H9 (cell line): ENCODE results near the gene CPNE7. TPM values are rescaled to one million over a fixed set of nuclear protein-coding genes. Genes with fewer than 3 reads are reported as not detected.

Experiments
- DNase-seq: peaks from one replicate; pipeline ENCODE4 v3.0.0-alpha.2; 2017
- H2AFZ ChIP-seq: one replicate; pipeline ENCODE4 v1.6.1; 2013; ENCODE audit warnings: mild to moderate bottlenecking, low read length, control low read depth, moderate library complexity
- H2AK5ac ChIP-seq: 2 replicates; pipeline ENCODE4 v1.6.1; 2013; ENCODE audit warnings: low read length, control low read depth, mixed read lengths; ENCODE audit not compliant: insufficient read length
- H2BK120ac ChIP-seq: one replicate; pipeline ENCODE4 v1.6.1; 2013; ENCODE audit warnings: low read depth, mild to moderate bottlenecking, low read length, control low read depth, inconsistent platforms; ENCODE audit not compliant: poor library complexity, severe bottlenecking
- H2BK12ac ChIP-seq: 2 replicates; pipeline ENCODE4 v1.6.1; 2013; ENCODE audit warnings: low read length, control low read depth, mixed read lengths, low read depth; ENCODE audit not compliant: insufficient read length
- H2BK15ac ChIP-seq: 2 replicates; pipeline ENCODE4 v1.6.1; 2013; ENCODE audit warnings: low read depth, low read length, control low read depth
- H2BK20ac ChIP-seq: one replicate; pipeline ENCODE4 v1.6.1; 2013; ENCODE audit warnings: low read depth, mild to moderate bottlenecking, low read length, control low read depth, inconsistent platforms; ENCODE audit not compliant: poor library complexity, severe bottlenecking
- H2BK5ac ChIP-seq: 2 replicates; pipeline ENCODE4 v1.6.1; 2013; ENCODE audit warnings: low read length, control low read depth, mixed read lengths; ENCODE audit not compliant: insufficient read length
- H3K14ac ChIP-seq: 2 replicates; pipeline ENCODE4 v1.6.1; 2013; ENCODE audit warnings: low read length, control low read depth; ENCODE audit not compliant: insufficient read depth
- H3K18ac ChIP-seq: 2 replicates; pipeline ENCODE4 v1.6.1; 2013; ENCODE audit warnings: low read depth, mild to moderate bottlenecking, mixed read lengths, low read length, control low read depth; ENCODE audit not compliant: insufficient read length
- H3K23ac ChIP-seq: 2 replicates; pipeline ENCODE4 v1.6.1; 2013; ENCODE audit warnings: low read length, control low read depth, mixed read lengths, low read depth; ENCODE audit not compliant: insufficient read length
- H3K23me2 ChIP-seq: 2 replicates; pipeline ENCODE4 v1.6.1; 2013; ENCODE audit warnings: low read depth, mild to moderate bottlenecking, mixed read lengths, low read length, control low read depth; ENCODE audit not compliant: insufficient read length, poor library complexity, severe bottlenecking
- H3K27ac ChIP-seq: 2 replicates; pipeline ENCODE4 v1.5.1; 2013; ENCODE audit warnings: low read length, control low read depth, mixed read lengths, low read depth; ENCODE audit not compliant: insufficient read length
- H3K27me3 ChIP-seq: 2 replicates; pipeline ENCODE4 v1.6.1; 2013; ENCODE audit warnings: low read length, control low read depth, inconsistent platforms; ENCODE audit not compliant: insufficient read depth
- H3K4ac ChIP-seq: 2 replicates; pipeline ENCODE4 v1.6.1; 2013; ENCODE audit warnings: low read depth, mild to moderate bottlenecking, control low read depth, inconsistent platforms, low read length, moderate library complexity
- H3K4me1 ChIP-seq: 2 replicates; pipeline ENCODE4 v1.6.1; 2013; ENCODE audit warnings: low read length, control low read depth, inconsistent platforms; ENCODE audit not compliant: insufficient read depth
- H3K4me2 ChIP-seq: 2 replicates; pipeline ENCODE4 v1.6.1; 2013; ENCODE audit warnings: low read length, control low read depth, mixed read lengths; ENCODE audit not compliant: insufficient read length, insufficient read depth
- H3K56ac ChIP-seq: 2 replicates; pipeline ENCODE4 v1.6.1; 2013; ENCODE audit warnings: low read depth, mild to moderate bottlenecking, mixed read lengths, low read length, control low read depth; ENCODE audit not compliant: insufficient read length
- H3K79me1 ChIP-seq: 2 replicates; pipeline ENCODE4 v1.6.1; 2013; ENCODE audit warnings: low read depth, mild to moderate bottlenecking, moderate library complexity, low read length, control low read depth, inconsistent platforms; ENCODE audit not compliant: insufficient read depth, poor library complexity, severe bottlenecking
- H3K79me2 ChIP-seq: 2 replicates; pipeline ENCODE4 v1.6.1; 2013; ENCODE audit warnings: low read length, control low read depth, inconsistent platforms; ENCODE audit not compliant: insufficient read depth
- H3K9ac ChIP-seq: 2 replicates; pipeline ENCODE4 v1.6.1; 2013; ENCODE audit warnings: low read length, control low read depth, mixed read lengths; ENCODE audit not compliant: insufficient read length; ENCODE audit errors: extremely low read depth
- H3K9me3 ChIP-seq: one replicate; pipeline ENCODE4 v1.6.1; 2013; ENCODE audit warnings: low read depth, low read length, inconsistent platforms; ENCODE audit not compliant: control insufficient read depth
- H3T11ph ChIP-seq: one replicate; pipeline ENCODE4 v1.6.1; 2013; ENCODE audit warnings: mild to moderate bottlenecking, low read length, control low read depth, inconsistent platforms
- H4K20me1 ChIP-seq: one replicate; pipeline ENCODE4 v1.6.1; 2013; ENCODE audit not compliant: control insufficient read depth, insufficient read length, insufficient read depth
- H4K5ac ChIP-seq: 2 replicates; pipeline ENCODE4 v1.6.1; 2013; ENCODE audit warnings: low read depth, mild to moderate bottlenecking, mixed read lengths, low read length, control low read depth; ENCODE audit not compliant: insufficient read length
- H4K8ac ChIP-seq: replicated peaks from 2 replicates; pipeline ENCODE4 v1.6.1; 2013; ENCODE audit warnings: low read length, control low read depth, mixed read lengths, low read depth; ENCODE audit not compliant: insufficient read length
- H4K91ac ChIP-seq: 2 replicates; pipeline ENCODE4 v1.6.1; 2013; ENCODE audit warnings: low read depth, mild to moderate bottlenecking, moderate library complexity, mixed read lengths, low read length, control low read depth; ENCODE audit not compliant: insufficient read length
- H3K27ac Mint-ChIP-seq, 3 experiments: 2 replicates in 2 of 3; 3 replicates in 1 of 3; pipeline ENCODE4 v1.8.0; 2020 to 2021; ENCODE audit warnings: mixed read lengths in 3 of 3, mild to moderate bottlenecking in 1 of 3, moderate library complexity in 1 of 3
- H3K27me3 Mint-ChIP-seq: 2 replicates; pipeline ENCODE4 v1.8.0; 2021; ENCODE audit warnings: low read depth, mild to moderate bottlenecking, moderate library complexity, mixed read lengths
- H3K36me3 Mint-ChIP-seq, 3 experiments: 2 replicates in 2 of 3; 3 replicates in 1 of 3; pipeline ENCODE4 v1.8.0; 2020 to 2021; ENCODE audit warnings: low read depth in 3 of 3, mixed read lengths in 3 of 3; ENCODE audit not compliant: insufficient read depth in 1 of 3
- H3K4me1 Mint-ChIP-seq, 2 experiments: 2 replicates each; pipeline ENCODE4 v1.8.0; 2020; ENCODE audit warnings: mixed read lengths in 2 of 2
- H3K4me3 Mint-ChIP-seq, 2 experiments: 2 replicates in 1 of 2; 3 replicates in 1 of 2; pipeline ENCODE4 v1.8.0; 2020 to 2021; ENCODE audit warnings: mild to moderate bottlenecking in 2 of 2, mixed read lengths in 2 of 2, moderate library complexity in 1 of 2
- H3K9me3 Mint-ChIP-seq, 2 experiments: 2 replicates in 1 of 2; 3 replicates in 1 of 2; pipeline ENCODE4 v1.8.0; 2020; ENCODE audit warnings: mild to moderate bottlenecking in 2 of 2, mixed read lengths in 2 of 2, moderate library complexity in 1 of 2
- WGBS: extraction: QIAGEN DNeasy Blood & Tissue Kit; methylation state at CpG from one replicate; pipeline ENCODE4 v1.1.7; 2013; ENCODE audit warnings: missing lambda C conversion rate, low lambda C conversion rate, mixed read lengths; ENCODE audit not compliant: insufficient read length; ENCODE audit errors: extremely low coverage; 5-methylcytosine and 5-hydroxymethylcytosine counted together
- long read RNA-seq: library from polyadenylated mRNA; unstranded; transcript quantifications from one replicate; pipeline ENCODE4 v2.0.0, GENCODE V29; 2020
- total RNA-seq: library from RNA; stranded (reverse); gene quantifications from 2 replicates; pipeline ENCODE4 v1.2.1, GENCODE V29; 2021
- TF ChIP-seq, protein P1 (sequence below): fragments of 200-600 bp; sonication (generic); conservative IDR thresholded peaks from 3 replicates; pipeline ENCODE4 v1.8.0; 2021; ENCODE audit warnings: antibody characterized with exemption, mild to moderate bottlenecking

CPNE7 gene
- 22.5 and 23.4 TPM in 2 replicates for total RNA-seq
- long read RNA-seq, partial matches to known transcripts: 4 of 7 reads
- long read RNA-seq, other reads (novel, unspliced or antisense): 3 of 7 reads

DNA sequence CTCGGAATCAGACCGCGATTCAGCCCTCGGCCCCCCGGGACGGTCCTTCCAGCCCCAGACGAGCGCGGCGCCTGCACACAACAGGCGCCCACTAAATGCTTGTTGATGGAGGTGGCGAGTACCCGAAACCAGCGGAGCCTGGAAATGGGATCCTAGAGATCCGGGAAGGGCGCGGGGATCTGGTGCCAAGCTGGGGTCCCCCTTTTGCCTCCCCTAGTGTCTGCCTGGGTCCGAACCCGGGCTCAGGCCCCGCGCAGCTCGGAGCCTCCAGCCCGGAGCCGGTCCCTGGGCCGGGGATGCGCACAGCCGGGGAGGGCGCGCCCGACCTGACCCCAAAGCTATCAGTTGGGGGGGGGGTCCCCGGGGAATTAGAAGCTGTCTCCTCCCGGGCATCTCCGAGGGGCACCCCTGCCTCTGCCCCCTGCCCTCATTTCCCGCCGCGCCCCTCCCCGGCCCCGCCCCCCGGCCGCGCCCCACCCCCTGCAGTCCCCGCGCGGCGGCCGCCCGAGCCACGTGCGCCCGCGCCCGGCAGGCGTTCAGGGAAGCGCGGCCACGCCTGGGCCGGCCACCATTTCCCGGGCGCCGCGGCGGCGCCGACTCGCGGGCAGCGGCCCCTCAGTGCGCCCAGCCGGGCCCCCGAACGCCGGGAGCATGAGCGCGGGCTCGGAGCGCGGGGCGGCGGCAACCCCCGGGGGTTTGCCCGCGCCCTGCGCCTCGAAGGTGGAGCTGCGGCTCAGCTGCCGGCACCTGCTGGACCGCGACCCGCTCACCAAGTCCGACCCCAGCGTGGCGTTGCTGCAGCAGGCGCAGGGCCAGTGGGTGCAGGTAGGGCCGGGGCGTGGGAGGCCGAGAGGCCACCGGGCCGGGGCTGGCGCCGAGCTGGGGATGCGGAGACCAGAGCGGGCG is at the start of gene CPNE7:
TSS of gene CPNE7 (plus strand) at position 512 of the 906 bp plus-strand sequence. CDS start at position 652, 140 bp downstream.
- no peaks in the 10 kb centered on the region for H3K9me3 Mint-ChIP-seq
- Histone ChIP-seq H3K23ac (no peak within 1 kb of the TSS), H3K79me1 (no peaks in the 10 kb centered on the region), H3T11ph (no peak within 1 kb of the TSS), H3K27me3 (peaks cover 3% of the 10 kb centered on the region; the same call in 1 of the 2 replicates), H3K18ac (no peak within 1 kb of the TSS), H3K4ac (no peak within 1 kb of the TSS), H4K5ac (no peak within 1 kb of the TSS), H3K14ac (peak within 1 kb of the TSS; percentile 77; the same call in 1 of the 2 replicates), H3K79me2 (no peaks in the 10 kb centered on the region), H2AK5ac (no peak within 1 kb of the TSS), H3K23me2 (peaks cover 11% of the 10 kb centered on the region), H3K56ac (no peak within 1 kb of the TSS), H3K4me2 (peak within 1 kb of the TSS; percentile 54), H4K8ac (no peak within 1 kb of the TSS), H2BK15ac (no peak within 1 kb of the TSS), H2BK120ac (no peak within 1 kb of the TSS), H2BK12ac (no peak within 1 kb of the TSS), H2BK20ac (no peak within 1 kb of the TSS), H2AFZ (no peak within 1 kb of the TSS), H3K9me3 (no peaks in the 10 kb centered on the region), H2BK5ac (no peak within 1 kb of the TSS), H4K20me1 (no peaks in the 10 kb centered on the region), H3K4me1 (no peaks in the 10 kb centered on the region), H4K91ac (no peak within 1 kb of the TSS), H3K27ac (no peak within 1 kb of the TSS), H3K9ac (no peak within 1 kb of the TSS)
- H3K4me1 Mint-ChIP-seq: peaks cover 2 to 6% of the 10 kb centered on the region in 2 experiments; a peak in 2 of 4 replicates
- peaks cover 0 to 6% (median 4%) of the 10 kb centered on the region in 3 experiments; a peak in 5 of 7 replicates for H3K36me3 Mint-ChIP-seq
- TF ChIP-seq, protein P1, sequence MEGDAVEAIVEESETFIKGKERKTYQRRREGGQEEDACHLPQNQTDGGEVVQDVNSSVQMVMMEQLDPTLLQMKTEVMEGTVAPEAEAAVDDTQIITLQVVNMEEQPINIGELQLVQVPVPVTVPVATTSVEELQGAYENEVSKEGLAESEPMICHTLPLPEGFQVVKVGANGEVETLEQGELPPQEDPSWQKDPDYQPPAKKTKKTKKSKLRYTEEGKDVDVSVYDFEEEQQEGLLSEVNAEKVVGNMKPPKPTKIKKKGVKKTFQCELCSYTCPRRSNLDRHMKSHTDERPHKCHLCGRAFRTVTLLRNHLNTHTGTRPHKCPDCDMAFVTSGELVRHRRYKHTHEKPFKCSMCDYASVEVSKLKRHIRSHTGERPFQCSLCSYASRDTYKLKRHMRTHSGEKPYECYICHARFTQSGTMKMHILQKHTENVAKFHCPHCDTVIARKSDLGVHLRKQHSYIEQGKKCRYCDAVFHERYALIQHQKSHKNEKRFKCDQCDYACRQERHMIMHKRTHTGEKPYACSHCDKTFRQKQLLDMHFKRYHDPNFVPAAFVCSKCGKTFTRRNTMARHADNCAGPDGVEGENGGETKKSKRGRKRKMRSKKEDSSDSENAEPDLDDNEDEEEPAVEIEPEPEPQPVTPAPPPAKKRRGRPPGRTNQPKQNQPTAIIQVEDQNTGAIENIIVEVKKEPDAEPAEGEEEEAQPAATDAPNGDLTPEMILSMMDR: no peak
- DNase-seq: no peak
- peak within 1 kb of the TSS; percentile 65 to 86 for H3K4me3 Mint-ChIP-seq
- H3K27ac Mint-ChIP-seq: no peak within 1 kb of the TSS
- H3K27me3 Mint-ChIP-seq: peaks cover 57% of the 10 kb centered on the region
- no CpG with 5 or more reads among the region's 103 CpGs for WGBS
